Mesothelial cell of epicardium (in vitro differentiated cells): ENCODE results near the gene KRT37. TPM values are rescaled to one million over a fixed set of nuclear protein-coding genes. Genes with fewer than 3 reads are reported as not detected.
"Not testable (repeated sequence)": the region's sequence is repeated elsewhere in the genome, so short reads cannot be mapped to it uniquely, and the experiment has no call there.

Source experiments
- DNase-seq, 2 experiments: peaks; one replicate each; pipeline ENCODE4 v3.0.0; 2021; ENCODE audit warnings: low spot score in 2 of 2; ENCODE audit not compliant: unreplicated experiment in 2 of 2
- H3K27ac Mint-ChIP-seq: 2 replicates; pipeline ENCODE4 v1.8.0; 2021; ENCODE audit warnings: mixed read lengths
- H3K27me3 Mint-ChIP-seq: 2 replicates; pipeline ENCODE4 v1.8.0; 2021; ENCODE audit warnings: low read depth, mixed read lengths
- H3K36me3 Mint-ChIP-seq: 2 replicates; pipeline ENCODE4 v1.8.0; 2021; ENCODE audit warnings: mixed read lengths
- H3K4me1 Mint-ChIP-seq: 2 replicates; pipeline ENCODE4 v1.8.0; 2021; ENCODE audit warnings: mixed read lengths
- H3K4me3 Mint-ChIP-seq: 2 replicates; pipeline ENCODE4 v1.8.0; 2021; ENCODE audit warnings: mild to moderate bottlenecking, moderate library complexity, mixed read lengths
- H3K9me3 Mint-ChIP-seq: 2 replicates; pipeline ENCODE4 v1.8.0; 2021; ENCODE audit warnings: mixed read lengths
- CTCF ChIP-seq: fragments of 200-600 bp; sonication (generic); IDR thresholded peaks from one replicate; pipeline ENCODE4 v1.5.0; 2021; ENCODE audit warnings: antibody characterized with exemption; ENCODE audit not compliant: unreplicated experiment
- total RNA-seq: library from RNA; stranded (reverse); gene quantifications from 3 replicates; pipeline ENCODE4 v1.2.1, GENCODE V29; 2021

The KRT37 gene
- total RNA-seq, 1 donor from 2014 or later: not detected

GRCh38 chr17:41437254-41437653, 12.9 kb upstream of the KRT37 start:
- Mint-ChIP-seq H3K36me3 (no peaks in the 10 kb centered on the region), H3K27ac (no peak overlapping the region)

GRCh38 chr17:41434415-41434814, 10.0 kb upstream of the KRT37 start:
- H3K4me1 Mint-ChIP-seq: peaks cover 7% of the 10 kb centered on the region
- H3K27me3 Mint-ChIP-seq: no peaks in the 10 kb centered on the region
- H3K27ac Mint-ChIP-seq: no peak overlapping the region
- no peak overlapping the region for H3K4me3 Mint-ChIP-seq
- TF ChIP-seq CTCF: no peak
- no peaks in the 10 kb centered on the region for H3K9me3 Mint-ChIP-seq
- no peaks in the 10 kb centered on the region for H3K36me3 Mint-ChIP-seq
- no peak for DNase-seq

More at GRCh38 chr17:41437254-41437653, 12.9 kb upstream of the KRT37 start:
- Mint-ChIP-seq H3K9me3 (no peaks in the 10 kb centered on the region), H3K27me3 (no peaks in the 10 kb centered on the region), H3K4me3 (no peak overlapping the region), H3K4me1 (peaks cover 7% of the 10 kb centered on the region)
- no peak for TF ChIP-seq CTCF
- DNase-seq: no peak

DNA sequence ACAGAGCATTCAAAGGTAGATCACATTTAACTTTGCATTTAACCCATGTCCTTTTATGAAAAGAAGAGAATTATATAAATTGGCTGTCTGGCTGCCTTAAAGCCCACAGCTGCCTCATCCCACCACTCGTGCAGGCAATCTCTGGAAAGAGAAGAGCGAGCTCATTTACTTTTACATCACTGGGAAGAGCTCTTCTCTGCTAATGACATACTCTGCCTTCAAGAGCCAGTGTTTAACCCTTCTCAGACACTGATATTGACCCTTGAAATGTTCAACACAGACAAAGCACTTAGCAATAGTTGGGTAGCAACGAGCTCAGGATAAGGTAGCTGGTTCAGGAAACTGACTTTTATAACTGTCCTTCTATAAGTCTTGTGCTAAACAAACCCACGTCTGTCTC, 9.6 kb upstream of the KRT37 start:
- Mint-ChIP-seq H3K4me1 (peaks cover 7% of the 10 kb centered on the region), H3K27ac (no peak overlapping the region), H3K36me3 (no peaks in the 10 kb centered on the region), H3K27me3 (no peaks in the 10 kb centered on the region), H3K9me3 (no peaks in the 10 kb centered on the region), H3K4me3 (no peak overlapping the region)
- DNase-seq: no peak
- TF ChIP-seq CTCF: no peak

DNA sequence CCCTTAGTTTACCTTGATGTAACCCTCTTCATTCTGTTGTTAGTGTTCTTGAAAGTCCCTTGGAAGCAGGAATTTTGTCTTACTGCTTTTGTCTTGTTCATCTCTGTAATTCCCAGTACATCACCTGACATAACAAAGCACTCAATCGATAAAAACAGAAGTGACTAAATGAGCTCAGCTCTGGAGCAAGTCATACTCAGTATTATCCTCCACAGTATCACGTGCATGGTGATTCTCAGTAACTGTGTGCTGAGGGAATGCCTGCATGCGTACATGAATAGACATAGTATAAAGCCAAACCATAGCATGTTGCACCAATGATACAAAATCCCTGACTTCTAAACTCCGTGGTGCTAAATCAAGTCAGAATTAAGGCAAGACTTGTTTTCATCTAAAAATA, 9.2 kb upstream of the KRT37 start:
- H3K9me3 Mint-ChIP-seq: no peaks in the 10 kb centered on the region
- H3K27ac Mint-ChIP-seq: no peak overlapping the region
- peaks cover 7% of the 10 kb centered on the region for H3K4me1 Mint-ChIP-seq
- no peaks in the 10 kb centered on the region for H3K27me3 Mint-ChIP-seq
- TF ChIP-seq CTCF: no peak
- no peak overlapping the region for H3K4me3 Mint-ChIP-seq
- DNase-seq: no peak
- no peaks in the 10 kb centered on the region for H3K36me3 Mint-ChIP-seq

GRCh38 chr17:41430376-41430775, 6.0 kb upstream of the KRT37 start:
- not testable (repeated sequence) for H3K9me3 Mint-ChIP-seq, DNase-seq, H3K4me3 Mint-ChIP-seq, H3K36me3 Mint-ChIP-seq, H3K4me1 Mint-ChIP-seq, H3K27ac Mint-ChIP-seq, H3K27me3 Mint-ChIP-seq

- no peak for TF ChIP-seq CTCF
- no peaks in the 10 kb centered on the region for H3K36me3 Mint-ChIP-seq
- peaks cover 7% of the 10 kb centered on the region for H3K4me1 Mint-ChIP-seq
- H3K27ac Mint-ChIP-seq: no peak overlapping the region
- no peaks in the 10 kb centered on the region for H3K27me3 Mint-ChIP-seq
- no peak overlapping the region for H3K4me3 Mint-ChIP-seq
- no peaks in the 10 kb centered on the region for H3K9me3 Mint-ChIP-seq
- DNase-seq: no peak
Observed at GRCh38 chr17:41429667-41430066, 5.3 kb upstream of the KRT37 start.
